ENCODE data around the gene LYPD3. TPM values are rescaled to one million over a fixed set of nuclear protein-coding genes. Genes with fewer than 3 reads are reported as not detected.

LYPD3 gene
- total RNA-seq, 1 experiment from 2014 or later = 1.8 TPM

DNA sequence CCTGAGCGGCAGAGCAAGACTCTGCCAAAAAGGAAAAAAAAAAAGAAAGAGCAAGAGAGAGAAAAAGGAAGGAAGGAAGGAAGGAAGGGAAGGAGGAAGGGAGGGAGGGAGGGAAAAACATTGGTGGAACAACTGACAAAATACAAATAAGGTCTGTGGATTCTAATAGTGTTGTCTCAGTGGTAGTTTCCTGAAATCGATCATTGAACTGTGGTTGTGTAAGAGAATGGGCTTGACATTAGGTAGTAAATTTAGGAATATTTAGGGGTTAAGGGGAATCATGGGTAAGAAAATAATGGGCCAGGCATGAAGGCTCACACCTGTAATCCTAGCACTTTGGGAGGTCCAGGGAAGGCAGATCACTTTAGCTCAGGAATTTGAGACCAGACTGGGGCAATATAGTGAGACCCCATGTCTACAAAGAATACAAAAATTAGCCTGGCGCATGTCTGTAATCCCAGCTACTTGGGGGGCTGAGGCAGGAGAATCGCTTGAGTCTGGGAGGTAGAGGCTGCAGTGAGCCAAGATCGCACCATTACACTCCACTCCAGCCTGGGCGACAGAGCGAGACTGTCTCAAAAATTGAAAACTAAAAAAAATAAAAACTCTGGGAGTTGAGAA is 24.7 kb upstream of the LYPD3 start:
- no peaks in the 10 kb centered on the region for H3K9me3 ChIP-seq (ENCODE audit: control insufficient read depth, low read depth, low read length)
- no peak for TF ChIP-seq CTCF (conservative IDR thresholded peaks at IDR 0.05)
- H2AFZ ChIP-seq (ENCODE audit: low read length) = no peak overlapping the region
- no peak overlapping the region for H3K18ac ChIP-seq (ENCODE audit: insufficient read length, low read depth, low read length)
- H3K56ac ChIP-seq (ENCODE audit: insufficient read length, low read depth, low read length) = no peak overlapping the region
- no CpG with 5 or more reads among the region's 7 CpGs for WGBS (ENCODE audit: extremely low coverage, insufficient read length, low lambda C conversion rate)
- peaks cover 2 to 6% of the 10 kb centered on the region in 2 experiments; a peak in 2 of 4 replicates for H3K4me1 Mint-ChIP-seq
- no peak overlapping the region for H2AK5ac ChIP-seq (ENCODE audit: insufficient read length, low read length)
- H3K23me2 ChIP-seq (ENCODE audit: insufficient read length, low read depth, low read length, poor library complexity, severe bottlenecking) = no peaks in the 10 kb centered on the region
- H4K91ac ChIP-seq (ENCODE audit: insufficient read length, low read depth, low read length) = no peak overlapping the region
- no peak overlapping the region for H2BK120ac ChIP-seq (ENCODE audit: low read depth, low read length, poor library complexity, severe bottlenecking)
- H3K14ac ChIP-seq (ENCODE audit: insufficient read depth, low read length) = no peak overlapping the region
- H4K20me1 ChIP-seq (ENCODE audit: control insufficient read depth, insufficient read depth, insufficient read length) = no peaks in the 10 kb centered on the region
- no peak overlapping the region for H3K4ac ChIP-seq (ENCODE audit: low read depth, low read length)
- no peaks in the 10 kb centered on the region for H3K9me3 Mint-ChIP-seq
- H3K27ac ChIP-seq (ENCODE audit: insufficient read length, low read depth, low read length) = no peak overlapping the region
- H3K4me2 ChIP-seq (ENCODE audit: insufficient read depth, insufficient read length, low read length) = no peak overlapping the region
- H3K79me1 ChIP-seq (ENCODE audit: insufficient read depth, low read depth, low read length, poor library complexity, severe bottlenecking) = no peaks in the 10 kb centered on the region
- no peak overlapping the region; a peak in 1 of 5 replicates for H3K4me3 Mint-ChIP-seq
- DNase-seq = no peak
- no peak overlapping the region for H4K8ac ChIP-seq (replicated peaks; ENCODE audit: insufficient read length, low read depth, low read length)
- H3K27me3 ChIP-seq (ENCODE audit: insufficient read depth, low read length) = no peaks in the 10 kb centered on the region
- no peak overlapping the region for H3K9ac ChIP-seq (ENCODE audit: extremely low read depth, insufficient read length, low read length)
- H3K4me1 ChIP-seq (ENCODE audit: insufficient read depth, low read length) = no peaks in the 10 kb centered on the region
- no peak overlapping the region for H2BK12ac ChIP-seq (ENCODE audit: insufficient read length, low read depth, low read length)
- H3K27me3 Mint-ChIP-seq (ENCODE audit: low read depth) = no peaks in the 10 kb centered on the region
- H3K23ac ChIP-seq (ENCODE audit: insufficient read length, low read depth, low read length) = no peak overlapping the region
- no peak overlapping the region for H3T11ph ChIP-seq (ENCODE audit: low read length)
- no peaks in the 10 kb centered on the region for H3K79me2 ChIP-seq (ENCODE audit: insufficient read depth, low read length)
- no peak overlapping the region for H3K27ac Mint-ChIP-seq
- no peak overlapping the region for H2BK15ac ChIP-seq (ENCODE audit: low read depth, low read length)
- no peak overlapping the region for H2BK5ac ChIP-seq (ENCODE audit: insufficient read length, low read length)
- no peak overlapping the region for H2BK20ac ChIP-seq (ENCODE audit: low read depth, low read length, poor library complexity, severe bottlenecking)
- peaks cover 0 to 7% (median 0%) of the 10 kb centered on the region in 3 experiments; a peak in 2 of 7 replicates for H3K36me3 Mint-ChIP-seq (ENCODE audit: insufficient read depth in 1 of 3, low read depth in 3 of 3)
- H4K5ac ChIP-seq (ENCODE audit: insufficient read length, low read depth, low read length) = no peak overlapping the region

Measured in H9 (cell line).